Left ventricle myocardium inferior (tissue), 1 donor: ENCODE data around the gene ANKRD44. TPM values are rescaled to one million over a fixed set of nuclear protein-coding genes. Genes with fewer than 3 reads are reported as not detected.

Source experiments
- DNase-seq: peaks from one replicate; pipeline ENCODE4 v3.0.0-alpha.2; 2020
- H3K27ac ChIP-seq: fragments of 200-600 bp; replicated peaks from 2 replicates; pipeline ENCODE4 v1.8.0; 2021
- H3K27me3 ChIP-seq: fragments of 200-600 bp; 2 replicates; pipeline ENCODE4 v1.8.0; 2021; ENCODE audit warnings: low read depth
- H3K36me3 ChIP-seq: fragments of 200-600 bp; 2 replicates; pipeline ENCODE4 v1.8.0; 2021
- H3K4me1 ChIP-seq: fragments of 200-600 bp; 2 replicates; pipeline ENCODE4 v1.8.0; 2021
- H3K4me3 ChIP-seq: fragments of 200-600 bp; 2 replicates; pipeline ENCODE4 v1.8.0; 2021; ENCODE audit warnings: mild to moderate bottlenecking, moderate library complexity
- H3K9me3 ChIP-seq: fragments of 200-600 bp; replicated peaks from 2 replicates; pipeline ENCODE4 v1.8.0; 2021
- intact Hi-C: fragments of 100-400 bp; cut with micrococcal nuclease; formaldehyde crosslinking; loops from one replicate; pipeline ENCODE4 v1.11.0; 2022
- total RNA-seq: library from RNA; stranded (reverse); fragmentation: NEBNext Ultra II Directional; extraction: Animal tissue kit (Norgen Biotek cat#: 25700); gene quantifications from one replicate; pipeline ENCODE4 v1.2.1, GENCODE V29; 2021
- TF ChIP-seq, protein P1 (sequence below): fragments of 200-600 bp; IDR thresholded peaks from 2 replicates; pipeline ENCODE4 v1.8.0; 2021; ENCODE audit warnings: antibody characterized with exemption, mild to moderate bottlenecking, borderline replicate concordance
- donor health status: DM: no; HTN: yes; CAD: no; lungs with severe emphysema.

Gene ANKRD44
- total RNA-seq, 1 donor from 2014 or later = 7.1 TPM

DNA sequence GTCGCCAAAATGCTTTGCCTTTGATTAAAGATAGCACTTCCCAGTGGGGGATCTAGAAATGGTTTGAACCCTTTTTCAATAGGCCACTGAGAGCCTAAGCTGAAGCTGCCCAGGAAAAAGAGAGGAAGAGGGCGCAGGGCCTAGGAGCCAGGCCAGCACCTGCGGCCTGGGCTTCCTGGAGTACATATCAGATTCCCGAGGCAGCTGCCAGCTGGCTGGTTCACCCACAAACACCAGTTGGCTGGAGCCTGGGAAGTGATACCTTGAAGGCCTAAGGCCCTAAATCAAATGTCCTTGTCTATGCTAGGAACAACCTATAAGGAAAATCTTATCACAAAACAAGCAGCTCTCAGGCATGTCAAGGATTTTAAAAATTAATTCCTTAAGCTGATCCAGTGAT lies 37.1 kb downstream of the ANKRD44 start:
- Histone ChIP-seq H3K4me1 (peaks cover 20% of the 10 kb centered on the region), H3K27me3 (no peaks in the 10 kb centered on the region), H3K4me3 (no peak overlapping the region), H3K9me3 (no peaks in the 10 kb centered on the region), H3K27ac (no peak overlapping the region), H3K36me3 (no peaks in the 10 kb centered on the region)
- TF ChIP-seq, protein P1, sequence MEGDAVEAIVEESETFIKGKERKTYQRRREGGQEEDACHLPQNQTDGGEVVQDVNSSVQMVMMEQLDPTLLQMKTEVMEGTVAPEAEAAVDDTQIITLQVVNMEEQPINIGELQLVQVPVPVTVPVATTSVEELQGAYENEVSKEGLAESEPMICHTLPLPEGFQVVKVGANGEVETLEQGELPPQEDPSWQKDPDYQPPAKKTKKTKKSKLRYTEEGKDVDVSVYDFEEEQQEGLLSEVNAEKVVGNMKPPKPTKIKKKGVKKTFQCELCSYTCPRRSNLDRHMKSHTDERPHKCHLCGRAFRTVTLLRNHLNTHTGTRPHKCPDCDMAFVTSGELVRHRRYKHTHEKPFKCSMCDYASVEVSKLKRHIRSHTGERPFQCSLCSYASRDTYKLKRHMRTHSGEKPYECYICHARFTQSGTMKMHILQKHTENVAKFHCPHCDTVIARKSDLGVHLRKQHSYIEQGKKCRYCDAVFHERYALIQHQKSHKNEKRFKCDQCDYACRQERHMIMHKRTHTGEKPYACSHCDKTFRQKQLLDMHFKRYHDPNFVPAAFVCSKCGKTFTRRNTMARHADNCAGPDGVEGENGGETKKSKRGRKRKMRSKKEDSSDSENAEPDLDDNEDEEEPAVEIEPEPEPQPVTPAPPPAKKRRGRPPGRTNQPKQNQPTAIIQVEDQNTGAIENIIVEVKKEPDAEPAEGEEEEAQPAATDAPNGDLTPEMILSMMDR = no peak
- intact Hi-C loops = no loop called here
- no peak for DNase-seq

DNA sequence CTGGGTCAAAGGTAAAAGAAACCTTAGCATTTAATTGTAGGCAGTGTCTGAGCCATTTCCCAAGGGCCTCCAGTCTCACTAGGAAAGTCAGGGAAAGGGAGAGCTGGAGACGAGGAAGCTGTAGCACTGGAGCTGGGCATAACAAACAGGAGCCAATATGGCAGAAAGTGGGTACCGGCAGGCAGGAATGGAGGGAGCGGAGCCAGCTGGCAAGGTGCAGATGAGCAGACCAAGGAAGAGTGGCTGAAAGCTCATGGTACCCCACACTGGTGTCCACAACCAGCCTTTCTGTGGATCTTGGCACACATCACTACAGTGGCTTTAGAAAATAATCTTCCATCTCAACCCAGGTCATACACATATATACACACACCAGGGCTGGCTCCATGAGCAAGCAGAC lies 40.0 kb downstream of the ANKRD44 start:
- no peak for DNase-seq
- TF ChIP-seq, protein P1 = no peak
- intact Hi-C loops = no loop called here
- no peak overlapping the region for H3K27ac ChIP-seq
- peaks cover 20% of the 10 kb centered on the region for H3K4me1 ChIP-seq
- H3K4me3 ChIP-seq = no peak overlapping the region
- no peaks in the 10 kb centered on the region for H3K36me3 ChIP-seq
- no peaks in the 10 kb centered on the region for H3K9me3 ChIP-seq
- H3K27me3 ChIP-seq = no peaks in the 10 kb centered on the region

DNA sequence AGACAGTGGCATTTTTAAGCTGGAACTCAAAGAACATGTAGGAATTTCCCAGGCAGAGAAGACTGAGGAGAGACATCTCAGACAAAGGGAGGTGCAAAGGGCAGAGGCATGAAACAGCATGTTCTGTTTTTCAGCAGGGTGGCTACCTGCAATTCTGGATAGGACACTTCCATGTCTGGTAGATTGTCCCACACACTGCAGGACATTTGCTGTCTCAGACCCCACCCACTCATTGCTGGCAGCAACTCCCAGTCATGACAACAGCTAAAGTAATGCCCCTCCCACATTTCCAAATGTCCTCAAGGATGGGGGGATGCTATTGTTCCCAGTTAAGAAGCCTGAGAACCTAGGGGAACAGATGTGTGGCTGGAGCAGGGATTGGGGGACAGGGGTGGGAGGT lies 40.8 kb downstream of the ANKRD44 start:
- no peak overlapping the region for H3K27ac ChIP-seq
- H3K27me3 ChIP-seq = no peaks in the 10 kb centered on the region
- H3K36me3 ChIP-seq = no peaks in the 10 kb centered on the region
- H3K4me1 ChIP-seq = peaks cover 20% of the 10 kb centered on the region
- no peak overlapping the region for H3K4me3 ChIP-seq
- no peaks in the 10 kb centered on the region for H3K9me3 ChIP-seq
- TF ChIP-seq, protein P1 = no peak
- intact Hi-C loops = no loop called here
- DNase-seq = no peak

DNA sequence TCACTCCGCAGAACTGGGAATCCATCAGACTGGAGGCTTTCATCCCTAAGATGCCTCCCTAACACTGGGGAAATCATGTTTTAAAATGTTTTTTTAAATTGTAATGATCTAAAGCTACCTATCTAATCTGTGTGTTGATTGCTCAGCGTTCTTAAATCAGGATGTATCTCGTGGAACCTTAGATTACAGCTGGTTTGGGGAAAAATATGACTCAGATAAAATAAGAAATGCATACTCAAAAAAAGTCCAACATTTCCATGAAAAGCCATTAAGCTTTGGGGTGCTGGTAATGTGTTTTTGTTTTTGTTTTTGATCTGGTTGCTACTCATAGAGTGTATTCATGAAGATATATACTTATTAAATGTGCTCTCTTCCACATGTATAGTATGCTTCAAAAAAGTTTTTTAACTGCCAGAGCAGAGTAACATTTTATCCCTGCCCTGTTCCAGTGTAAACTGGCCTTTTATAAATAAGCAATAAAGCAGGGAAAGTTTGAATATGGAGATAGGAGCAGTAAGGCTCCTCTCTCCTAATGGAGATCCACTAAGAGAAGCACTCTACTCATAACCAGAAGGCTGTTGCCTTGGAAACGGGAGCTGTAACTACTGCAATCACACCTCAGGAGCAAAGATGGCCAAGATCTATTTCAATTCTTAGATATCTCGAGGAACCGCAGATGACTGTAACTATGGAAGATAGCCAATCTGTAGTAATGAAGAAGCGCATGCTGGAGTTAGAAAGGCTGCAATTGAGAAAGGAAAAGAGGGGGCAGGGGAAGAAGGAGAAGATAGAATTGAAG lies 41.6 kb downstream of the ANKRD44 start:
- TF ChIP-seq, protein P1 = no peak
- Histone ChIP-seq H3K27ac (no peak overlapping the region), H3K4me3 (no peak overlapping the region), H3K36me3 (no peaks in the 10 kb centered on the region), H3K4me1 (peaks cover 20% of the 10 kb centered on the region), H3K9me3 (no peaks in the 10 kb centered on the region), H3K27me3 (no peaks in the 10 kb centered on the region)
- no peak for DNase-seq
- intact Hi-C loops = no loop called here

DNA sequence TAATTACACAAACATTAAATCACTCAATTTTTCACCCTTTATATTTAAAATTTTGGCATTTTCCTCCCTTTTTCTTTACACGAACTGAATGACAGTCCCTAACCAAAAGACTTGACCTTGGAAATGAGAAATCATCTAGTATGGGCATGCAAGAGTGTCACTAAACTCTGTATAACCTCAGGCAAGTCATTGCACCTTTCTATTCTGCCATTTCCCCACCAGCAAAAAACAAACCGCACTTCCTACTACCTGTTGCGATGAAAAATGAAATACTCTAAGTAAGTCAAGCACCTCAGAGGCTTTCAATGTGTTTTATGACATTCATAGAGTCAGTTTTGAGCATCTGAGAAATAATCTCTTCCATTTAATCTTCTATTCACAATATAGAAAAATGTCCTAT lies 44.1 kb downstream of the ANKRD44 start:
- H3K4me3 ChIP-seq = no peak overlapping the region
- H3K27me3 ChIP-seq = no peaks in the 10 kb centered on the region
- no peaks in the 10 kb centered on the region for H3K36me3 ChIP-seq
- intact Hi-C loops = no loop called here
- peaks cover 24% of the 10 kb centered on the region for H3K4me1 ChIP-seq
- no peak for DNase-seq
- H3K9me3 ChIP-seq = no peaks in the 10 kb centered on the region
- TF ChIP-seq, protein P1 = no peak
- H3K27ac ChIP-seq = no peak overlapping the region
